ENCODE data around the gene GCC2.
"Not testable (repeated sequence)": the region's sequence is repeated elsewhere in the genome, so short reads cannot be mapped to it uniquely, and the experiment has no call there.

- TF ChIP-seq, protein P1, sequence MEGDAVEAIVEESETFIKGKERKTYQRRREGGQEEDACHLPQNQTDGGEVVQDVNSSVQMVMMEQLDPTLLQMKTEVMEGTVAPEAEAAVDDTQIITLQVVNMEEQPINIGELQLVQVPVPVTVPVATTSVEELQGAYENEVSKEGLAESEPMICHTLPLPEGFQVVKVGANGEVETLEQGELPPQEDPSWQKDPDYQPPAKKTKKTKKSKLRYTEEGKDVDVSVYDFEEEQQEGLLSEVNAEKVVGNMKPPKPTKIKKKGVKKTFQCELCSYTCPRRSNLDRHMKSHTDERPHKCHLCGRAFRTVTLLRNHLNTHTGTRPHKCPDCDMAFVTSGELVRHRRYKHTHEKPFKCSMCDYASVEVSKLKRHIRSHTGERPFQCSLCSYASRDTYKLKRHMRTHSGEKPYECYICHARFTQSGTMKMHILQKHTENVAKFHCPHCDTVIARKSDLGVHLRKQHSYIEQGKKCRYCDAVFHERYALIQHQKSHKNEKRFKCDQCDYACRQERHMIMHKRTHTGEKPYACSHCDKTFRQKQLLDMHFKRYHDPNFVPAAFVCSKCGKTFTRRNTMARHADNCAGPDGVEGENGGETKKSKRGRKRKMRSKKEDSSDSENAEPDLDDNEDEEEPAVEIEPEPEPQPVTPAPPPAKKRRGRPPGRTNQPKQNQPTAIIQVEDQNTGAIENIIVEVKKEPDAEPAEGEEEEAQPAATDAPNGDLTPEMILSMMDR (IDR thresholded peaks at IDR 0.05), result not testable (repeated sequence)
- TF ChIP-seq ZFX (IDR thresholded peaks at IDR 0.05; ENCODE audit: borderline replicate concordance), result not testable (repeated sequence)
Observed at GRCh38 chr2:108496167-108496566, 47.2 kb downstream of the GCC2 start.
